H1 (cell line): Measurements from ENCODE around the gene CNTF.

ENCODE experiments used
- ASH2L ChIP-seq: fragments of 200-600, 300-600 bp; sonication (generic); IDR thresholded peaks from one replicate; pipeline ENCODE4 v1.7.1; 2017; ENCODE audit warnings: low read length
- CHD2 ChIP-seq: IDR thresholded peaks from 2 replicates; pipeline ENCODE4 v1.6.1; 2012; ENCODE audit warnings: low read length, improper control_type of control experiment
- CTCF ChIP-seq, 3 experiments: IDR thresholded peaks; 1 replicate in 2 of 3; 2 replicates in 1 of 3; pipeline versions ENCODE4 v1.5.1 to v1.6.1; 2011; ENCODE audit warnings: low read length in 3 of 3, mild to moderate bottlenecking in 3 of 3, inconsistent platforms in 2 of 3, low read depth in 1 of 3, moderate library complexity in 1 of 3; ENCODE audit not compliant: insufficient read depth in 1 of 3; ENCODE audit errors: control extremely low read depth in 1 of 3
- EP300 ChIP-seq, 2 experiments: IDR thresholded peaks; 1 replicate in 1 of 2; 2 replicates in 1 of 2; pipeline ENCODE4 v1.6.1; 2011 to 2012; ENCODE audit warnings: low read depth in 2 of 2, low read length in 2 of 2, mild to moderate bottlenecking in 2 of 2, borderline replicate concordance in 1 of 2, inconsistent platforms in 1 of 2, moderate library complexity in 1 of 2
- EZH2 ChIP-seq: fragments of 200-600 bp; sonication (generic); IDR thresholded peaks from 2 replicates; pipeline ENCODE4 v1.7.1; 2012; ENCODE audit warnings: low read depth, mild to moderate bottlenecking, moderate library complexity, low read length, inconsistent platforms; ENCODE audit not compliant: severe bottlenecking
- GTF2F1 ChIP-seq: IDR thresholded peaks from 2 replicates; pipeline ENCODE4 v1.6.1; 2012; ENCODE audit warnings: low read depth, low read length, improper control_type of control experiment, borderline replicate concordance
- KDM5A ChIP-seq: fragments of 200-600 bp; IDR thresholded peaks from 2 replicates; pipeline ENCODE4 v1.7.1; 2012; ENCODE audit warnings: mild to moderate bottlenecking, low read length, inconsistent platforms, mixed read lengths
- MAX ChIP-seq: IDR thresholded peaks from 2 replicates; pipeline ENCODE4 v1.6.1; 2012; ENCODE audit warnings: inconsistent platforms
- POLR2A ChIP-seq, 2 experiments: IDR thresholded peaks; 1 replicate in 1 of 2; 2 replicates in 1 of 2; pipeline ENCODE4 v1.6.1; 2011; ENCODE audit warnings: low read depth in 2 of 2, low read length in 2 of 2, mild to moderate bottlenecking in 2 of 2; ENCODE audit errors: control extremely low read depth in 1 of 2
- POLR2AphosphoS5 ChIP-seq: IDR thresholded peaks from 2 replicates; pipeline ENCODE4 v1.6.1; 2011; ENCODE audit warnings: low read depth, low read length
- RAD21 ChIP-seq, 2 experiments: IDR thresholded peaks in 1 of 2; conservative IDR thresholded peaks in 1 of 2; 2 replicates each; pipeline ENCODE4 v1.6.1; 2011; ENCODE audit warnings: low read depth in 2 of 2, low read length in 2 of 2, improper control_type of control experiment in 1 of 2, inconsistent platforms in 1 of 2, mild to moderate bottlenecking in 1 of 2, moderate library complexity in 1 of 2
- RXRA ChIP-seq: IDR thresholded peaks from 2 replicates; pipeline ENCODE4 v1.6.1; 2011; ENCODE audit warnings: low read depth, mild to moderate bottlenecking, low read length, moderate library complexity; ENCODE audit not compliant: insufficient read depth
- YY1 ChIP-seq: IDR thresholded peaks from 2 replicates; pipeline ENCODE4 v1.6.1; 2011; ENCODE audit warnings: low read depth, mild to moderate bottlenecking, low read length

- no peak for TF ChIP-seq CTCF (IDR thresholded peaks at IDR 0.05; ENCODE audit: control extremely low read depth in 1 of 3, insufficient read depth in 1 of 3, low read depth in 1 of 3, low read length in 3 of 3)
- TF ChIP-seq KDM5A: no peak
- no peak for TF ChIP-seq RXRA
- no peak for TF ChIP-seq GTF2F1
- TF ChIP-seq POLR2A (IDR thresholded peaks at IDR 0.05; ENCODE audit: control extremely low read depth in 1 of 2, low read depth in 2 of 2, low read length in 2 of 2): no peak
- TF ChIP-seq POLR2AphosphoS5: no peak
- no peak for TF ChIP-seq YY1
- TF ChIP-seq MAX: no peak
- no peak for TF ChIP-seq ASH2L
- no peak for TF ChIP-seq CHD2
- no peak for TF ChIP-seq EZH2
- no peak for TF ChIP-seq RAD21 (IDR thresholded peaks at IDR 0.05 in 1 of 2, conservative IDR thresholded peaks at IDR 0.05 in 1 of 2; ENCODE audit: low read depth in 2 of 2, low read length in 2 of 2)
- TF ChIP-seq EP300 (IDR thresholded peaks at IDR 0.05; ENCODE audit: borderline replicate concordance in 1 of 2, low read depth in 2 of 2, low read length in 2 of 2): no peak
Observed at GRCh38 chr11:58625826-58626460, 3.5 kb downstream of the CNTF start.
